Hippocampal formation (tissue), 2 donors: ENCODE results near the gene PCP2.

ENCODE experiments used
- DNase-seq, 2 donors: peaks; one replicate each; lab custom pipeline; 2025; lab: John Stamatoyannopoulos, UW

Gene PCP2

GRCh38 chr19:7618771-7619510 is 14.6 kb downstream of the PCP2 start:
- no peak for DNase-seq

- no peak for DNase-seq
Measured at GRCh38 chr19:7618348-7618747, 15.2 kb downstream of the PCP2 start.

- no peak for DNase-seq
Measured at GRCh38 chr19:7617735-7618134, 15.8 kb downstream of the PCP2 start.

- no peak for DNase-seq
Measured at GRCh38 chr19:7617172-7617571, 16.3 kb downstream of the PCP2 start.

- no peak for DNase-seq
Measured at GRCh38 chr19:7614859-7615741, 18.4 kb downstream of the PCP2 start.

GRCh38 chr19:7612282-7613274 is 20.9 kb downstream of the PCP2 start:
- DNase-seq: no peak

GRCh38 chr19:7611541-7612279 is 21.8 kb downstream of the PCP2 start:
- DNase-seq: no peak

- no peak for DNase-seq
Measured at GRCh38 chr19:7610491-7611240, 22.9 kb downstream of the PCP2 start.

GRCh38 chr19:7607874-7608560 is 25.5 kb downstream of the PCP2 start:
- no peak for DNase-seq

- no peak for DNase-seq
Measured at GRCh38 chr19:7607212-7607873, 26.2 kb downstream of the PCP2 start.

- DNase-seq: no peak
Measured at GRCh38 chr19:7606289-7606688, 27.2 kb downstream of the PCP2 start.

- DNase-seq: no peak
Measured at GRCh38 chr19:7605490-7606222, 27.9 kb downstream of the PCP2 start.

- DNase-seq: no peak
Measured at GRCh38 chr19:7603919-7604318, 29.6 kb downstream of the PCP2 start.

- DNase-seq: no peak
Measured at GRCh38 chr19:7602935-7603497, 30.5 kb downstream of the PCP2 start.

GRCh38 chr19:7602240-7602934 is 31.1 kb downstream of the PCP2 start:
- no peak for DNase-seq

- no peak for DNase-seq
Measured at GRCh38 chr19:7600721-7601120, 32.8 kb downstream of the PCP2 start.

- DNase-seq: no peak
Measured at GRCh38 chr19:7598180-7598579, 35.3 kb downstream of the PCP2 start.

- DNase-seq: no peak
Measured at GRCh38 chr19:7597689-7598088, 35.8 kb downstream of the PCP2 start.
